CD4-positive, alpha-beta T cell treated with Interleukin-17A for 4 hours (primary cell): ENCODE measurements around the gene TAOK1.
"Not testable (repeated sequence)": the region's sequence is repeated elsewhere in the genome, so short reads cannot be mapped to it uniquely, and the experiment has no call there.

Experiments used
- DNase-seq: peaks from one replicate; pipeline ENCODE4 v3.0.0-alpha.2; 2020; ENCODE audit warnings: mixed read lengths

TAOK1 gene

GRCh38 chr17:29449865-29450671 is 59.9 kb downstream of the TAOK1 start:
- no peak for DNase-seq

- DNase-seq: no peak
These were observed 61.1 kb downstream of the TAOK1 start for GRCh38 chr17:29451121-29451742.

- DNase-seq: no peak
These were observed 67.9 kb downstream of the TAOK1 start for GRCh38 chr17:29458066-29458465.

- DNase-seq: no peak
These were observed 71.5 kb downstream of the TAOK1 start for GRCh38 chr17:29461483-29462206.

GRCh38 chr17:29469276-29469675 is 79.1 kb downstream of the TAOK1 start:
- no peak for DNase-seq

GRCh38 chr17:29473437-29473836 is 83.3 kb downstream of the TAOK1 start:
- DNase-seq: not testable (repeated sequence)

- no peak for DNase-seq
These were observed 84.1 kb downstream of the TAOK1 start for GRCh38 chr17:29474297-29474696.

- DNase-seq: no peak
These were observed 85.7 kb downstream of the TAOK1 start for GRCh38 chr17:29475891-29476290.

- DNase-seq: not testable (repeated sequence)
These were observed 90.2 kb downstream of the TAOK1 start for GRCh38 chr17:29480249-29480928.

GRCh38 chr17:29483503-29483902 is 93.3 kb downstream of the TAOK1 start:
- no peak for DNase-seq

- DNase-seq: no peak
These were observed 104.8 kb downstream of the TAOK1 start for GRCh38 chr17:29495011-29495410.

GRCh38 chr17:29504711-29505110 is 114.5 kb downstream of the TAOK1 start:
- DNase-seq: no peak

GRCh38 chr17:29505836-29506235 is 115.7 kb downstream of the TAOK1 start:
- no peak for DNase-seq

- no peak for DNase-seq
These were observed 120.8 kb downstream of the TAOK1 start for GRCh38 chr17:29510953-29511352.

GRCh38 chr17:29514792-29515191 is 124.6 kb downstream of the TAOK1 start:
- no peak for DNase-seq

- DNase-seq: no peak
These were observed 128.2 kb downstream of the TAOK1 start for GRCh38 chr17:29518359-29518758.

- DNase-seq: no peak
These were observed 134.5 kb downstream of the TAOK1 start for GRCh38 chr17:29524692-29525091.

- DNase-seq: no peak
These were observed 136.2 kb downstream of the TAOK1 start for GRCh38 chr17:29526322-29526721.

GRCh38 chr17:29533976-29534375 is 143.8 kb downstream of the TAOK1 start:
- no peak for DNase-seq

GRCh38 chr17:29544066-29544465 is 153.9 kb downstream of the TAOK1 start:
- DNase-seq: no peak

GRCh38 chr17:29546085-29546484 is 155.9 kb downstream of the TAOK1 start:
- DNase-seq: no peak

GRCh38 chr17:29546830-29547229 is 156.7 kb downstream of the TAOK1 start:
- DNase-seq: no peak
